ENCODE results near the gene TRIM63. TPM values are rescaled to one million over a fixed set of nuclear protein-coding genes. Genes with fewer than 3 reads are reported as not detected.

TRIM63 gene
- total and polyA plus RNA-seq, 2 of the 8 experiments (the other 6 are each of a cell fraction or from before 2014, with no cell fraction given): not detected

GRCh38 chr1:26021647-26022403 is 45.6 kb downstream of the TRIM63 start, which contains the start of gene EXTL1:
Gene EXTL1, plus strand, starts transcription at chr1:26021775. Its CDS starts 872 bp downstream, at chr1:26022647.
- Histone ChIP-seq H3K79me1 (ENCODE audit: low read depth, low read length) (no peaks in the 10 kb centered on the region), H4K91ac (replicated peaks; ENCODE audit: insufficient read length, low read length) (peak within 1 kb of the TSS; percentile 31), H2BK5ac (ENCODE audit: low read depth, low read length) (peak within 1 kb of the TSS; percentile 81; the same call in 1 of the 2 replicates), H3K27ac (ENCODE audit: low read depth, low read length) (no peak within 1 kb of the TSS; the same call in 1 of the 2 replicates), H3K14ac (ENCODE audit: insufficient read length) (no peak within 1 kb of the TSS), H2BK15ac (ENCODE audit: low read length) (peak within 1 kb of the TSS; percentile 95), H3K4me2 (ENCODE audit: insufficient read depth in 1 of 2, low read depth in 2 of 2, low read length in 2 of 2) (peak within 1 kb of the TSS; percentile 74 to 89), H3K27me3 (replicated peaks in 1 of 4; ENCODE audit: control insufficient read depth in 3 of 4, extremely low read depth in 1 of 4, insufficient read depth in 3 of 4, low read length in 3 of 4) (no peaks in the 10 kb centered on the region), H3K4me3 (ENCODE audit: extremely low read depth in 1 of 4, insufficient read depth in 2 of 4, low read depth in 3 of 4, low read length in 4 of 4) (peak within 1 kb of the TSS; percentile 36 to 55 (median 38)), H3K23me2 (ENCODE audit: low read depth, low read length) (peaks cover 3% of the 10 kb centered on the region; the same call in 1 of the 2 replicates), H3K9ac (replicated peaks in 1 of 4; ENCODE audit: extremely low read depth in 1 of 4, low read depth in 3 of 4, low read length in 3 of 4) (no peak within 1 kb of the TSS), H4K5ac (ENCODE audit: insufficient read length, low read depth, low read length) (peak within 1 kb of the TSS; percentile 31), H2AFZ (ENCODE audit: low read length) (no peak within 1 kb of the TSS), H3K9me3 (ENCODE audit: insufficient read depth in 2 of 2, low read depth in 1 of 2, low read length in 1 of 2) (no peaks in the 10 kb centered on the region), H2BK120ac (replicated peaks; ENCODE audit: low read depth, low read length) (no peak within 1 kb of the TSS), H3K36me3 (ENCODE audit: control insufficient read depth in 2 of 4, insufficient read depth in 4 of 4, low read length in 3 of 4) (no peaks in the 10 kb centered on the region), H3K18ac (ENCODE audit: extremely low read depth, low read length) (peak within 1 kb of the TSS; percentile 95), H2BK20ac (ENCODE audit: low read length) (no peak within 1 kb of the TSS), H3K4ac (replicated peaks; ENCODE audit: insufficient read length, low read depth, low read length) (no peak within 1 kb of the TSS), H3K79me2 (ENCODE audit: control insufficient read depth in 1 of 2, insufficient read depth in 2 of 2, low read length in 2 of 2) (no peaks in the 10 kb centered on the region), H3K4me1 (replicated peaks in 1 of 4; ENCODE audit: control insufficient read depth in 3 of 4, insufficient read depth in 4 of 4, low read length in 3 of 4) (peaks cover 0 to 19% (median 12%) of the 10 kb centered on the region in 4 experiments; a peak in 6 of 7 replicates), H3K23ac (ENCODE audit: insufficient read length) (no peak within 1 kb of the TSS), H2BK12ac (ENCODE audit: low read depth, low read length) (peak within 1 kb of the TSS; percentile 75), H3K56ac (replicated peaks; ENCODE audit: insufficient read length, low read depth, low read length) (no peak within 1 kb of the TSS), H4K8ac (ENCODE audit: extremely low read depth, insufficient read depth, low read length) (peak within 1 kb of the TSS; percentile 35; the same call in 1 of the 2 replicates), H4K20me1 (replicated peaks in 1 of 2; ENCODE audit: control insufficient read depth in 1 of 2, insufficient read depth in 2 of 2, low read length in 2 of 2) (no peaks in the 10 kb centered on the region), H2AK5ac (ENCODE audit: low read depth, low read length) (peak within 1 kb of the TSS; percentile 85)
- ChIA-PET CTCF (ENCODE audit: partially characterized antibody) (interaction anchor here (0.6 to 6.4 kb wide), 8 partner anchors 9 to 183 kb away, joined by 3 to 46 read pairs (median 10); partner anchors contain the start of gene PAFAH2), POLR2A (ENCODE audit: partially characterized antibody) (interaction anchor here (0.6 to 1.9 kb wide), 6 partner anchors 9 to 127 kb away, joined by 3 to 5 read pairs (median 4); partner anchors contain the start of gene PAFAH2)
- DNase-seq (ENCODE audit: low read depth in 1 of 2, low spot score in 2 of 2) (peak; percentile 59 to 81), FAIRE-seq (peak; percentile 96)
- 31% methylated on average over 11 of the region's 15 CpGs; no CpG with 5 or more reads in 1 of the 2 experiments for WGBS, 2 experiments (ENCODE audit: extremely low coverage in 1 of 2, insufficient coverage in 1 of 2, insufficient read length in 1 of 2, insufficient replicate concordance in 2 of 2, low coverage in 1 of 2, low lambda C conversion rate in 2 of 2, missing lambda C conversion rate in 1 of 2)
- TF ChIP-seq TBP (IDR thresholded peaks at IDR 0.05; ENCODE audit: low read depth, low read length) (peak; percentile 63), RXRA (IDR thresholded peaks at IDR 0.05; ENCODE audit: insufficient read depth, low read depth, low read length) (no peak), BCL11A (IDR thresholded peaks at IDR 0.05; ENCODE audit: low read depth in 2 of 2, low read length in 2 of 2) (no peak), POLR2A (IDR thresholded peaks at IDR 0.05; ENCODE audit: control extremely low read depth in 1 of 2, low read depth in 2 of 2, low read length in 2 of 2) (peak in 1 of 2 experiments; percentile 63; a peak in 2 of 3 replicates), CTBP2 (IDR thresholded peaks at IDR 0.05; ENCODE audit: borderline replicate concordance, insufficient read depth, insufficient read length, low read length) (no peak), JUN (IDR thresholded peaks at IDR 0.05; ENCODE audit: low read depth, low read length) (no peak), CEBPB (IDR thresholded peaks at IDR 0.05; ENCODE audit: low read depth, low read length) (no peak), CBX5 (IDR thresholded peaks at IDR 0.05; ENCODE audit: low read depth, low read length) (no peak), KDM5A (IDR thresholded peaks at IDR 0.05; ENCODE audit: low read length) (no peak), TAF1 (IDR thresholded peaks at IDR 0.05; ENCODE audit: low read depth, low read length) (peak; percentile 66; the same call in 1 of the 2 replicates), RNF2 (IDR thresholded peaks at IDR 0.05; ENCODE audit: borderline replicate concordance, low read depth, low read length, missing control alignments, poor library complexity, severe bottlenecking) (no peak)

All from H1 (cell line).